GM20000 (cell line): ENCODE data around the gene MT1G.

Source experiments
- DNase-seq: peaks from one replicate; pipeline ENCODE4 v3.0.0; 2012; ENCODE audit warnings: low spot score
- TF ChIP-seq, protein P1 (sequence below): IDR thresholded peaks from 2 replicates; pipeline ENCODE4 v1.5.1; 2012; ENCODE audit warnings: mild to moderate bottlenecking, control low read depth; ENCODE audit errors: extremely low read depth, missing control alignments

Gene MT1G

DNA sequence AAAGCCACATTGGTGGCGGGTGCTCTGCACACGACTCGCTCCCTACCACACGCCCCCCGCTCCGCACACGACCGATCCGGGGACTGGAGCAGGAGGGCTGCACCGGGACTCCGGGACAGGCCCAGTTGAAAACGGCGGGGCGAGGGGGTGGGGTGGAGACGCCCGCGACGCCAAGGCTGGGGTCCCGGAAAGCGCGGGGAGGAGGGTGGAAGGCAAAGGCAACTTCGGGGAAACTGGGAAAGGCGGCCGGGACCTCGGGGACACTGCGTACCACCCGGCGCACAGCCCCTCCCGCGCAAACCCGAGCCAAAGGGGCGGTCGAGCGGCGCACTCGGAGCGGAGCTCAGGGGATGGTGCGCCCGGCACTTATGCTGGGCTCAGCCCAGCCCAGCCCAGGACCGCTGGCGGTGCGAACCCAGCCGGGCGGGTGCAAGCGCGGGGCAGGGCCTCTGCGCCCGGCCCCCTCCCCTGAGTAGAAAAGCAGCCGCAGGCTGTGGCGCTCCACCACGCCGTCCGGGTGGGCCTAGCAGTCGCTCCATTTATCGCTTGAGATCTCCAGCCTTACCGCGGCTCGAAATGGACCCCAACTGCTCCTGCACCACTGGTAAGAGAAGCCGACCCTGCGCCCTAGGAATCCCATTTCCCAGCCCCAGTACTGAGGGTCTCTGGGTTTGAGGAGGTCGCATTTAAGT, 35.6 kb downstream of the MT1G start, which contains the start of gene MT1M:
Gene MT1M (plus strand): TSS at position 504 of the 692 bp plus-strand sequence. CDS start 73 bp downstream, at position 577.
- TF ChIP-seq, protein P1, sequence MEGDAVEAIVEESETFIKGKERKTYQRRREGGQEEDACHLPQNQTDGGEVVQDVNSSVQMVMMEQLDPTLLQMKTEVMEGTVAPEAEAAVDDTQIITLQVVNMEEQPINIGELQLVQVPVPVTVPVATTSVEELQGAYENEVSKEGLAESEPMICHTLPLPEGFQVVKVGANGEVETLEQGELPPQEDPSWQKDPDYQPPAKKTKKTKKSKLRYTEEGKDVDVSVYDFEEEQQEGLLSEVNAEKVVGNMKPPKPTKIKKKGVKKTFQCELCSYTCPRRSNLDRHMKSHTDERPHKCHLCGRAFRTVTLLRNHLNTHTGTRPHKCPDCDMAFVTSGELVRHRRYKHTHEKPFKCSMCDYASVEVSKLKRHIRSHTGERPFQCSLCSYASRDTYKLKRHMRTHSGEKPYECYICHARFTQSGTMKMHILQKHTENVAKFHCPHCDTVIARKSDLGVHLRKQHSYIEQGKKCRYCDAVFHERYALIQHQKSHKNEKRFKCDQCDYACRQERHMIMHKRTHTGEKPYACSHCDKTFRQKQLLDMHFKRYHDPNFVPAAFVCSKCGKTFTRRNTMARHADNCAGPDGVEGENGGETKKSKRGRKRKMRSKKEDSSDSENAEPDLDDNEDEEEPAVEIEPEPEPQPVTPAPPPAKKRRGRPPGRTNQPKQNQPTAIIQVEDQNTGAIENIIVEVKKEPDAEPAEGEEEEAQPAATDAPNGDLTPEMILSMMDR = no peak
- no peak for DNase-seq

DNA sequence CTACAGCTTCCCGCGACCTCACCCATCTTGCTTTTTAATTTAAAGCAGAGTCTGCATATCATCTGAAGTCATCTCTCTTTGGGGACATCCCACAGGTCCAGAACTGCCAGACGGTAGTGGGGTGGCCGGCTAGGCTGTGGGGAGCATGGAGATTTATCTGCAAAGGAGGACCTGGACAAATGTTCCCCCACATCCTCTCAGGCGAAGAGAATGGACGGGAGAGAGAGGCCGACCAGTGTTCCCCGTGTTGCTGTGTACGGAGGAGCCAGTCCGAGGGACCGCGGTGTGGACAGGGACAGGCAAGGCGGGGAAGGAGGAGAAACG, 36.1 kb downstream of the MT1G start:
- no peak for DNase-seq
- TF ChIP-seq, protein P1 = no peak

DNA sequence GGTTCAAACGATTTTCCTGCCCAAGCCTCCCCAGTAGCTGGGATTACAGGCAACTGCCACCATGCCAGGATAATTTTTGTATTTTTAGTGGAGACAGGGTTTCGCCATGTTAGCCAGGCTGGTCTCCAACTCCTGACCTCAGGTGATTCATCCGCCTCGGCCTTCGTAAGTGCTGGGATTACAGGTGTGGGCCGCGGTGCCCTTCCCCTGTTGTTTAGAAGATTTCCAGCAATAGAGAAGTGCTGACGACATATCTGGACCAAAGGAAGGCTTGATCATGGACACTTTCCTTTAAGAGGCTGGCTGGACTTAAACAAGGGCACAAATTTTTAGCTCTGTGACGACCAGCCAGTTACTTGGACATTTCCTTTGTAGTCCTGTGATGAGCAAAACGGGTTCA, 36.7 kb downstream of the MT1G start:
- no peak for DNase-seq
- TF ChIP-seq, protein P1 = no peak

DNA sequence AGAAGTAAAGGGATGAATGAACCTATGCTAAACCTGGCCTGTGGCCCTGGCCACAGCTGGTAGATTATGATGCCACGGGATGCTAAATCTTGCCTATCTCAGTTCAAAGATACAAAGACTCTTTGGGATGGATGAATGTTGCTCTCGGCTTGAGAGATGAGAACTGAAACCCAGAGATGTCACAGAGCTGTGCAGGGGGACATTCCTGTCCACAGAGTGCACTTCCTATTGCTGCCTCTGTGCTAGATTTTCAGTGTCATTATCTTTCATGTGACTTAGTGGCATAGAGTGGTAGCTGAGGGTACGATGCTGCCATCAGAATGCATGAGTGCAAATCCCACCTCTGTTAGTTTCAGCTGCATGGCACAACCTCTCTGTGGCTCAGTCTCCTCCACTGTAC, 37.7 kb downstream of the MT1G start:
- peak; percentile 84 for DNase-seq
- TF ChIP-seq, protein P1 = no peak

DNA sequence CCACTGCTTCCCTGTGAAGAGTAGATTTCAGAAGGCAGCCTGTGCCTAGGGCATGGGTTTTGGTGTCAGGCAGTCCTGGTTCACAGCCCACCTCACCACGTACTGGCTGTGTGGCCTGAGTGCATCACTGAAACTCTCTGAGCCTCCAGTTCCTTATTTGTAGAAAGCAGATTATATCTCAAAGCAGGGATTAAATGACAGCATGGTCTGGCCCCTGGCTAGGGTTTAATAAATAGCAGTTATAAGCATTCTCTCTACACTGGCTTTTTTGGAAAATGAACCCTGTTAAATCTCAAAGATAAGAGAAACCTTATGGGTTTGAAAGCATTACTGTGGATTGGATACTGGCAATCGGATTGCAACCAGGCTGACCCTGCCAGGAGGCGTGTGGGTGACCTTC, 38.3 kb downstream of the MT1G start:
- TF ChIP-seq, protein P1 = no peak
- no peak for DNase-seq

DNA sequence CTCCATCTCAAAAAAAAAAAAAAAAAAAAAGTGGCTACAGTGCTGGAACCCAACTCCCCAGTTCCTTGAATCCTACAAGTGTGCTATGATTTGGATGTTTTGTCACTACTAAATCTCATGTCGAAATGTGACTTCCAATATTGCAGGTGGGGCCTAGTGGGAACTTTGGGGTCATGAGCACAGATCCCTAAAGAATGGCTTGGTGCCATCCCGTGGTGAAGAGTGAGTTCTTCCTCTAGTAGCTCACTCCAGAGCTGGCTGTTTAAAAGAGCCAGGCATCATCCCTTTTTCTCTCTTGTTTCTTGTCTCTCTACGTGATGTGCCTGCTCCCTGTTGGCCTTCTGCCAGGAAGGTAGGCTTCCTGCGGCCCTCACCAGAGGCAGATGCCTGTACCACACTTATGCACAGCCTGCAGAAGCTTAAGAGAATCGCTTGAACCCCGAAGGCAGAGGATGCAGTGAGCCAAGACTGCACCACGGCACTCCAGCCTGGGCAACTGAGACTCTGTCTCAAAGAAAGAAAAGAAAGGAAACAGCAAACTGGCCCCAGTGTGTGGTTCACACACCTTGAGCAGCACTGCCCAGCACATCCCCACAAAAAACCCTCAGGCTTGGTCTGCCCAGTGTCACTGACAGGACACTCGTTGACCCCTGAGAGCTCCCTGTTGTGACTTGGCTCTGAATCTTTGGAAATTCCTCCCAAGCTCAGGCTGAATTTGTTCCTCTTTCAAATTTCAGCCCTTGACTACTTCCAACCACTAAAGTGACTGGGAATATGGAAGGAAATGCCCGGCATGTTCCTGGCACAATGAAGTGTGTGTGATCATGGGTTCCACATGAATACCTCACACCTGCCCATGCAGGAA, 39.1 kb downstream of the MT1G start:
- TF ChIP-seq, protein P1 = no peak
- no peak for DNase-seq

DNA sequence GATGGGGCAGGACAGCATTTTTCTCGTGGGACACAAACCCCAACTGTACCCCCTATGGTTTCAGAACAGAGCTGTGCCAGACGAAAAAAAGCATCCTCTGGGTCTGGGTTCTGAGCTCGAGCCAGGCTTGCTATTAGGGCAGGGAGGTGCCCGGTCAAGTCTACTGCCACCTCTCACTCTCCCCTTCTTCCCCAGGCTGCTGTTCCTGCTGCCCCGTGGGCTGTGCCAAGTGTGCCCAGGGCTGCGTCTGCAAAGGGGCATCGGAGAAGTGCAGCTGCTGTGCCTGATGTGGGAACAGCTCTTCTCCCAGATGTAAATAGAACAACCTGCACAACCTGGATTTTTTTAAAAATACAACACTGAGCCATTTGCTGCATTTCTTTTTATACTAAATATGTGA, 41.2 kb downstream of the MT1G start:
- no peak for DNase-seq
- TF ChIP-seq, protein P1 = no peak
